Suprapubic skin (tissue), 4 donors: Measurements from ENCODE around the gene RTN4R.

Source experiments
- CTCF ChIP-seq, 2 donors: fragments of 200-600 bp in 1 of 2; fragments of 450-650 bp in 1 of 2; sonication (generic) in 1 of 2; IDR thresholded peaks; one replicate each; pipeline ENCODE4 v1.5.1; 2016 to 2019; ENCODE audit warnings: antibody characterized with exemption in 2 of 2, mild to moderate bottlenecking in 1 of 2, moderate library complexity in 1 of 2
- EP300 ChIP-seq: sonication (generic); formaldehyde crosslinking; IDR thresholded peaks from one replicate; pipeline ENCODE4 v1.6.1; 2017; ENCODE audit warnings: antibody characterized with exemption
- POLR2A ChIP-seq, 2 donors: fragments of 450-650 bp; IDR thresholded peaks; one replicate each; pipeline ENCODE4 v1.6.1; 2017; ENCODE audit warnings: antibody characterized with exemption in 2 of 2, mild to moderate bottlenecking in 2 of 2, moderate library complexity in 2 of 2
- POLR2AphosphoS5 ChIP-seq, 3 donors: sonication (generic); formaldehyde crosslinking; IDR thresholded peaks; one replicate each; pipeline ENCODE4 v1.6.1; 2017; ENCODE audit warnings: antibody characterized with exemption in 3 of 3

GRCh38 chr22:20239676-20240446, 28.3 kb downstream of the RTN4R start:
- TF ChIP-seq POLR2A (IDR thresholded peaks at IDR 0.05), result no peak
- TF ChIP-seq CTCF (IDR thresholded peaks at IDR 0.05), result no peak
- TF ChIP-seq POLR2AphosphoS5 (IDR thresholded peaks at IDR 0.05), result no peak
- no peak for TF ChIP-seq EP300
